ENCODE measurements around the gene PAPPA2.
"Not testable (repeated sequence)": the region's sequence is repeated elsewhere in the genome, so short reads cannot be mapped to it uniquely, and the experiment has no call there.

The PAPPA2 gene, protein sequence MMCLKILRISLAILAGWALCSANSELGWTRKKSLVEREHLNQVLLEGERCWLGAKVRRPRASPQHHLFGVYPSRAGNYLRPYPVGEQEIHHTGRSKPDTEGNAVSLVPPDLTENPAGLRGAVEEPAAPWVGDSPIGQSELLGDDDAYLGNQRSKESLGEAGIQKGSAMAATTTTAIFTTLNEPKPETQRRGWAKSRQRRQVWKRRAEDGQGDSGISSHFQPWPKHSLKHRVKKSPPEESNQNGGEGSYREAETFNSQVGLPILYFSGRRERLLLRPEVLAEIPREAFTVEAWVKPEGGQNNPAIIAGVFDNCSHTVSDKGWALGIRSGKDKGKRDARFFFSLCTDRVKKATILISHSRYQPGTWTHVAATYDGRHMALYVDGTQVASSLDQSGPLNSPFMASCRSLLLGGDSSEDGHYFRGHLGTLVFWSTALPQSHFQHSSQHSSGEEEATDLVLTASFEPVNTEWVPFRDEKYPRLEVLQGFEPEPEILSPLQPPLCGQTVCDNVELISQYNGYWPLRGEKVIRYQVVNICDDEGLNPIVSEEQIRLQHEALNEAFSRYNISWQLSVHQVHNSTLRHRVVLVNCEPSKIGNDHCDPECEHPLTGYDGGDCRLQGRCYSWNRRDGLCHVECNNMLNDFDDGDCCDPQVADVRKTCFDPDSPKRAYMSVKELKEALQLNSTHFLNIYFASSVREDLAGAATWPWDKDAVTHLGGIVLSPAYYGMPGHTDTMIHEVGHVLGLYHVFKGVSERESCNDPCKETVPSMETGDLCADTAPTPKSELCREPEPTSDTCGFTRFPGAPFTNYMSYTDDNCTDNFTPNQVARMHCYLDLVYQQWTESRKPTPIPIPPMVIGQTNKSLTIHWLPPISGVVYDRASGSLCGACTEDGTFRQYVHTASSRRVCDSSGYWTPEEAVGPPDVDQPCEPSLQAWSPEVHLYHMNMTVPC (N-terminal part only)

DNA sequence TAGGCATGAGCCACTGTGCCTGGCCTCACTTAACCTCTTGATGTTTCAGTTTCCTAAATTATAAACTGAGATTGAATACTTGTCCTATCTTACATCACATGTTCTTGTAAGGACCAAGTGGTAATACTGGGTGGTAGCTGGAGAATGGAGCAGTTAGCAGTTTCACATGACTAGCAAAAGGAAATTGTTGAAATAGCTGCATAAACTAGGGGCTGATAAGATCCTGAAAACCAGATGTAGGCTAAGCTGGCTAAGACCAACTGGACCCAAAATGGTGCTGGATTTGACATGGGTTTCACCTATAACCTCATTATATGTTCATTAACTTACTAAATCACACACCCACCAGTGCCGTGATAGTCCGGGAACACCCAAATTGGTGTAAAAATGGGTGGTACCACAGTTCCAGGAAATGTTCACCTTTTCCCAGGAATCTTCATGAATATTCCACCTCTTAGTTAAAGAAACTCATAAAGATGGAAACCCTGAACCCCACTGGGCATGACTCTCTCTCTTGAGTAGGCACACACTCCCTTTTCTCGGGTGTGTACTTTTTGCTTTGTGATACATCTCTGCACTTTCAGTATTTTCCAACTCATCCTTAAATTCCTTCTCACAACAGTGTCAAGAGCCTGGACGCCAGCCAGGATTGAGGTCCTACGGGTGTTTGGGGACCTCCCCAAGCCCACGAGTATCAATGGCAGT, at the start of gene PAPPA2:
TSS of gene PAPPA2 (plus strand) at position 502 of the 705 bp plus-strand sequence. CDS start 93,148 bp downstream, outside the sequence.
- no peak for DNase-seq (ENCODE audit: low read depth)

DNA sequence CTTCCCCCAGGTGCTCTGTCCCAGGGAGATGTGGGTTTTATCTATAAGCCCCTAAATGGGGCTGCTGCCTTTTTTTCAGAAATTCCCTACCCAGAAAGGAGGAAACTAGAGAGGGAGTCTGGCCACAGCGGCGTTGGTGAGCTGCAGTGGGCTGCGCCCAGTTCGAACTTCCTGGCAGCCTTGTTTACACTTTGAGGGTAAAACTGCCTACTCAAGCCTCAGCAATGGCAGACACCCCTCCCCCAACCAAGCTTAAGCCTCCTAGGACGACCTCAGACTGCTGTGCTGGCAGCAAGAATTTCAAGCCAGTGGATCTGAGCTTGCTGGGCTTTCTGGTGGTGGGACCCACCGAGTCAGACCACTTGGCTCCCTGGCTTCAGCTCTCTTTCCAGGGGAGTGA, 46.2 kb upstream of the PAPPA2 start:
- no peak for DNase-seq (ENCODE audit: low read depth)

DNA sequence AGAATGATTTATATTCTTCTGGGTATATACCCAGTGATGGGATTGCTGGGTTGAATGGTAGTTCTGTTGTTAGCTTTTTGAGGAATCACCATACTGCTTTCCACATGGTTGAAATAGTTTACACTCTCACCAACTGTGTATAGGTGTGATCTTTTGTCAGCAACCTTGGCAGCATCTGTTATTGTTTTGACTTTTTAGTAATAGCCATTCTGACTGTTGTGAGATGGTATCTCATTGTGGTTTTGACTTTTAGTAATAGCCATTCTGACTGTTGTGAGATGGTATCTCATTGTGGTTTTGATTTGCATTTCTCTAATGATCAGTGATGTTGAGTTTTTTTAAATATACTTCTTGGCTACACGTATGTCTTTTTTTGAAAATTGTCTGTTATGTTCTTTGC, 43.4 kb upstream of the PAPPA2 start:
- DNase-seq (ENCODE audit: low read depth): not testable (repeated sequence)

DNA sequence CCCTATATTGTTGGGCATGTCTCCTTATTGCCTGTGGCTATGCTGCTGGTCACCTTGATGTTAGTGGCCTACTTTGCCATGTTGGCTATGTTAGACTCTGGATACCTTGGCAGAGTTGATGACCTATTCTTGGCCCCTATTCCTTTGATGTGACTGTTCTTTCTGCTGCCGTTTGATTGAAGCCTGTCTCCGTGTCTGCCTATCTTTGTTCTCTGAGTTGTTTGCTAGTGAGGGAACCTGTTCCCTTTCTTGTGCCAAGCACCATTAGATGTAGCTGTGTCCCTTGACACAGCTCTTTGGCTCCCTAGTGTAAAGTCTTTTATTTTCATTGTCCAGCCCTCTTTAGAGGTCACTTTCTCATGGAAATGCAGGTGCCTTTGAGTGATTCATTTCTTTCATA, 28.7 kb upstream of the PAPPA2 start:
- DNase-seq (ENCODE audit: low read depth): no peak

DNA sequence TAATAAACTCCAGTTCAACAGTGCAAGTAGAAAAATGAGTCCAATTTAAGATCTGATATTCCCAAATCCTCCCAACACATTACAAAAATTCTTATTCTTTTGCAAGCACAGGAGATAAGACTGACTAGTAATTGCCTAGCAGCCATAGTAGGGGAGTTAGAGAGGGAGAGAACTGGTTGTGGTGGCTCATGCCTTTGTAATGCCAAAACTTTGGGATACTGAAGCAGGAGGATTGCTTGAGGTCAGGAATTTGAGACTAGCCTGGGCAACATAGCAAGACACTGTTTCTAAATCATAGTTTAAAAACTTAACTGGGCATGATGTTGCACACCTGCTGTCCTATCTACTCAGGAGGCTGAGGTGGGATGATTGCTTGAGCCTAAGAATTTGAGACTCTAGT, 26.7 kb upstream of the PAPPA2 start:
- no peak for DNase-seq (ENCODE audit: low read depth)

DNA sequence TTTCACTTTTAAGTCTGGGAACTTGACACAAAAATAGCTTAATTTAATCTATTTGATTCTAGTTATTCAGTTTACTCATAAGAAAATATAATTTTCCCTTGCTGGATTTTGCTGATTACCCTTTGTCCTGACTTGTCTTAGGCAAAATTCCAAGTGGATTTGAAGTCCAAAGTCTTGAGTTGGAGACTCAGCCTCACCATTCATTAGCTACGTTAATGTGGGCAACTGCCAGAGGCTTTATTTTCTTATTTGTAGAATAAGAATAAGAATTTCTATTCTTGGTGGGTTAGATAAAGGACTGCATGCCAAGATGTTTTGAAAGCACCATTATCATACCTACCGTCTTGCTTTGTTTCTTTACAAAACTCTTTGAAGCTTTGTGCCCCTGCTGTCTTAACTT, 22.8 kb upstream of the PAPPA2 start:
- no peak for DNase-seq (ENCODE audit: low read depth)

DNA sequence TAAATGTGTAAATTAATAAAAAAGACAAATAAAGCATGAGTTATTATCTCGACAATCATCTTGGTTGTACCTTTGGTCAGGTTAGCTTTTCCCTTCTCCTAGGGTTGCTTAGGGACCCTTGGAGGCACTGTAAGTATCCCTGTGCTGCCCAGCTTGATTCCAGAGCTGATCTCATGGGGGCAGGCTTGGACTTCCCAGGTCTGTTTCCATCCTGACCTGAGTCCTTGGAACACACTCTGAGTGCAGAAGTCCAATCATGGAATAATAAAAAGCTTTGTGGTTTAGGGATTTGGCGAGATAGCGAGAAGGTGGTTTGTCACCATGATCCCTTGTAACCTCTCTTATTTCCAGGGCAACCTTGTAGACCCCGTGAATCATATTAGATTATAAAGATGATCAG, 18.7 kb upstream of the PAPPA2 start:
- no peak for DNase-seq (ENCODE audit: low read depth)

DNA sequence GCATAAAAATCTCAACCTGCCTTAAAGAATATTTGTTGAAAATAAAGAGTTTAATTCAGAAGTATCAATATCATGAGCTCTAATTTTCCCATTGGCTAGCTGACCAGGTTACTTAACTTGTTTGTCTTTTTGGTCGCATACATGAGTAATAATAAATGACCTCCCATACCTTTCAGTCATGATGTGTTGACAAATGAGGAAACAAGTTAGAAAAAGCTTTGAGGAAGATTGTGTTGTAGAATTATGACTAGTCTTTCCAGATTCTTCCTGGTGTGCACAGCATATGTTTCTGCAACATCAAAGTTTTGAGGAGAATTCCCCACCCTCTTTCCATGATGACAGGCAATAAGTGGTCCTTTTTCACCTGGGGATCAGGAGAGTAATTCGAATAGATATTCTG, 17.6 kb upstream of the PAPPA2 start:
- DNase-seq (ENCODE audit: low read depth): no peak

DNA sequence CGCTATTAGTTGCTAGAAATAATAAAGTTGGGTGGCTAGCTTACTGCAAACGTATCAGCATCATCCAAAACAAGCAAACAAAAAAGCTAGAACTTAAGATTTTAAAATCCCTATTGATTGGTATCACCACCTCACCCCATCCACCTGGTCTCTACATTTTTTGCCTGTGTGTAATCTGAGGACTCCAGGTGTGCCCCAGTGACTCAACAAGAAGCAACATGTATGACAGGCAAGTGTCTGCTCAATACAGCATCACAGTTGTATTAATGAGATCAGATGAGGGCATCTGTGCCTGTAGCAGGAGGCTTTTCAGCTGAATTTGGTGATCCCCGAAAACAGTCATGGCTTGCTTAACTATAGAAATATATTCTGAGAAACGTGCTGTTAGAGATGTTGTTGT, 14.6 kb upstream of the PAPPA2 start:
- DNase-seq (ENCODE audit: low read depth): no peak

DNA sequence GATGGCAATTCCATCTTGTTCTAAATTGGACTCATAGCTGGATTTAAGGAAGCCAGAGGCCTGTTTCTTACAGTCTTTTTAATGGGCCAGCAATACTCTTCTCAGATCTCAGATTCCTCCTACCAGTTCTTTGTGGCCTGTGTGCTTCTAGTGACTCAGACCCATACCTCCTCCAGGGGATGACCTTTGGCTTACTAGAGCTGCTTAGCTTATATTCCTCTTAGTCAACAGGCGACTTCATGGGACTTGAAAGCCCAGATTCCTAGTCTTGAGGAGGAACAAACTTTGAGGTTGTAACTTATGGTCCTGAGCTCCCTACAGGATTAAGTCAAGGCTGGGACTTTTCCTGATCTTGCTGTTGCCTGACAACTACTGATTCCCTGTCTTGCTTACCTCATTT, 12.4 kb upstream of the PAPPA2 start:
- DNase-seq (ENCODE audit: low read depth): peak; percentile 16

DNA sequence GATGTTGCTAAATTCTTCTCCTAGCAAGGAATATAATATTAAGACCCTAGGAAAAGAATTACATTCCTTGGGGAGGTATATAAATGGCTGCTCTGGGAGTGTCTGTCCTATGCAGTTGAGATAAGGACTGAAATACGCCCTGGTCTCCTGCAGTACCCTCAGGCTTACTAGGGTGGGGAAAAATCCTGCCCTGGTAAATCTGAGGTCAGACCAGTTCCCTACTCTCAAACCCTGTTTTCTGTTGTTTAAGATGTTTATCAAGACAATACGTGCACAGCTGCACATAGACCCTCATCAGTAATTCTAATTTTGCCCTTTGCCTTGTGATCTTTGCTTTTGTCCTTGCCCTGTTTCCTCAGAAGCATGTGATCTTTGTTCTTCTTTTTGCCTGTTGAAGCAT, 11.2 kb upstream of the PAPPA2 start:
- not testable (repeated sequence) for DNase-seq (ENCODE audit: low read depth)

DNA sequence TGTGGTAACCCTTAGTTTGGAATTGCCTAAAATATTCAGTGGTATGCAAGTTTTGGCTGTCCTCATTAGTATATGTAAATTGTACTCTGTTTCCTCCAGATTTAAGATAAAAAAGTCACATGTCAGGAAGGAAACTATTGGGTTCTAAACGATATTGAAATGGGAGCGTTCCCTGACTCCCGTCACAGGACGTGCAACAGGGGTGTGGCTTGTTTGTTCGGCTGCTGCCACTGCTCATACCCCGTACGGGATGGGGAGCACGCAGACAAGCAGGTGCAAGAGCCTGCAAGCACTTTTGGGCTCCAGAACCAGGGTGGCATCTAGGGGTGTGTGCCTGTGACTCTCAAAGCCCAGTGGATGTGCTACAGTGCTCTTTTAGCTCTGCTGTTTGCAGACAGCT, 6.2 kb upstream of the PAPPA2 start:
- no peak for DNase-seq (ENCODE audit: low read depth)

DNA sequence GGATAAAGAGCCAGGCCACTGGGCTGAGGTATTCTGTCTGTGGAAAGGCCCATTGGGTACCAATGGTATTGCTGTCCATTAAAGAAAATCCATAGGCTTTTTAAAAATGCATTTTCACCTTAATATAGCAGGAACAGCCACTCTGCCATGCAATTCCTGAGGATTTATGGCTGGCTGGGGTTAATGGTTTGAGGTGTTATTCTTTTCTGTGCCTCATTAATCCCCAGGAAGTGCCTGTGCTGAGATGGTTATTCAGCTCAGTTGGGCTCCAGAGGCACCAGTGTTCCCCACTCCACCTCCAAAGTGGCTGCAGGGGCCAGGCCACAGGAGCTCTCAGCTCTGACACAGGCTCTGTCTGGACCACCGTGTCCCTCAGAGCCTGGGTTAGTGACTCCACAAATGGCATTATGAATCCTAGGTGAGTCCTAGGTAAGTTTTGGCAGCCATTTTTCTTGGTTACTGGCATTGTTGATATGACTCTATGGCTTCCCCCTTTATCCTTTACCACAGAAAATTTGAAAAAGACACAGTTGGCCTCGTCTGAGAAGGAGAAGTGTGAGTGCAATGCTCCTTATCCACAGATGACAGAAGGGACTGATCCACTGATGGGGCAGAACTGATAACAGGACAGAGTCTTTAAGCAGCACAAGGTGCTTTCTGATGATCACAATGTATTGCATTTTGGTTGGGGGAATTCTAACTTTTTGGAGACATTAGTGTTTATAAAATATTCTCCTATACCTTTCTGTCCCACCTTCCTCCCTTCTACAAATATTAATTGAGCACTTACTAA, 2.2 kb upstream of the PAPPA2 start:
- no peak for DNase-seq (ENCODE audit: low read depth)

DNA sequence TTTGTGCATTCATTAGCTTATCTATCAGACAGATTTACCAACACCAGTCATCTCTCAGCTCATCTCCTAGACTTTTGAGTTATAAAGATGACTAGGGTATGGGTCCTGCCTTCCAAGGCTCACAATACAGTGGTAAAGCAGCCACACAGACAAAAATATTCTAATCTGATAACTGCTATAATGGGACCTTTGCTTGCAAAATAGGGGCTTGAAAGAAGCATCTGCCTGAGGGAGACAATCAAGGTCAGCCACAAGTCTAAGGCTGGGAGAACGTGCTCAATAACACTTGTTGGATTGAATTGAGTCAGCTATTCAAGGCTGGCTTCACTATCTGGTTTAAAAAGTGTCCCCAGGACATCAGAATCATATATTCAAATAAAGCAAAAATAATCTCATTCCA, 1.4 kb upstream of the PAPPA2 start:
- no peak for DNase-seq (ENCODE audit: low read depth)

DNA sequence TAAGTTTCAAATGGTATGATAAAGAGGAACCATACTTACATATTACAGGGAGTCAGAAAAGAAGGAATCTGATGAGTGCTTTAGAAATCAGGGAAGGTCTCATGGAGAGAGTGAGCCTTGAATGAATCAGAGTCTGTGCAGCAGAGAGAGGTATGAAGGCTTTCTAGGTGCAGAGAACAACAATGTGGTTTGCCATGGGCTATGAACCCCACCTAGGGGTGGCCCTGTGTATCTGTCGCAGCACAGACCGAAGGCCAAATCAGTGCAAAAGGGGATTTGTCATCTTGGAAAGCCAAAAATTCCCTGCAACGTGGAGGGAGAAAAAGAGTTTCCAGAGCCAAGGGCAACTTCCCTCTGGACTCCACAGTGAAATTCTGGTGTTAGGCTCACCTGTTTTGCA, 3.5 kb downstream of the PAPPA2 start:
- DNase-seq (ENCODE audit: low read depth): no peak

DNA sequence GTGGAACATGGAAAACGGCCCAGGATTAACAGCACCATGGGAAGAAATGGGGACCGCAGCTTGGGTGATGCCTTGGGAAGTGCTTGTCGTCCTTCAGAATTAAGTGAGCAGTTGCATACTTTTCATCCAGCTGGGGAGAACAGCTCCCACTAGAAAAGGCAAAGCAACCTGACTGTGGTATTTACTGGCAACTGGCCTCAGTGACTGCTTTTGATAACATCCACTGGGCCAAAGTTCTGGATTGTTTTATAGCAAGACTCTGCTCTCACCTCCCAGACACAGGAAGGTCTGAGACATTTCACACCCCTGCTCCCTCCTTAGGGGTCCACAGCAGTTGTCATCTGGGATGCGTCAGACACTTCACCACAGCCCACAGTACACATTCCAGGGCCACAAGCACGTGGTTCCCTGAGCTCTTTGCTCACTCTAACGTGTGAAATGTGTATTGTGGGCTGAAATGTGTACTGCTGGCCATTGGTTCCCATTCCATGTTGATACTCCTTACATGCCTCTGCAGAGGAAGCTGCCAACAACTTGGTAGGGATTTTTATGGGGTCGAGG, 6.6 kb downstream of the PAPPA2 start:
- DNase-seq (ENCODE audit: low read depth): peak; percentile 22

DNA sequence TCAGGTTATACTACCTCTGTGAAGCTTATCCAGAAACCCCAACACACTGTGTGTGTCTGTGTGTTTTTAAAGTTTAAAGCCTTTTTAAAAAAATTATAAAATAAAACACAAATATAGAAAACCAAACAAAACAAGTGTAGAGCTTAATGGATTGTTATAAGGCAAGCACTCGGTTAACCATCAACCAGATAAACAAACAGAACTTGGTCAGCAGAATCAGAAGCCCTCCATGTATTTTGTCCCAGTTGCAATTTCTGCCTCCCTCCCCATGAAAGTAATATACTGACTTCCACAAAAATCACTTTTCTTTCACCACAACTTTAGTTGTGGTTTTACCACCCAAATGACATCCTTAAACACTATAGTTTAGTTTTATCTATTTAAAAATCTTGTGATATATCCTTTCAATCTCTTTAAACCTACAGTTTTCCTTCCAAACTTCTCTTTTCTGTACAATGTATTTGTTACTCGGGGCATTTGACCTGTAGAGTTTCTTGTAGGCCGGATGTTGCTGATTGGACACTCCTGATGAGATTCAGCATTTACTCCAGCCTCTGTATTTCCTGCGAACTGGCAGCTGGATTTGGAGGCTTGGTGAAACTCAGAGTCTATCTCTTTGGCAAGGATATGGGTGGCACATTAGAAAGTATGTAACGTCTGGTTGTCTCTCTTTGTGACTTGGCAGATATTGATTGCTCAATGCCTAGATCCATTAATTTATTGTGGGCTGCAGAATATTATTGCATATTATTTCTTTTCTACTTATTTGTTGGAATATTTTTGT, 8.6 kb downstream of the PAPPA2 start:
- no peak for DNase-seq (ENCODE audit: low read depth)

DNA sequence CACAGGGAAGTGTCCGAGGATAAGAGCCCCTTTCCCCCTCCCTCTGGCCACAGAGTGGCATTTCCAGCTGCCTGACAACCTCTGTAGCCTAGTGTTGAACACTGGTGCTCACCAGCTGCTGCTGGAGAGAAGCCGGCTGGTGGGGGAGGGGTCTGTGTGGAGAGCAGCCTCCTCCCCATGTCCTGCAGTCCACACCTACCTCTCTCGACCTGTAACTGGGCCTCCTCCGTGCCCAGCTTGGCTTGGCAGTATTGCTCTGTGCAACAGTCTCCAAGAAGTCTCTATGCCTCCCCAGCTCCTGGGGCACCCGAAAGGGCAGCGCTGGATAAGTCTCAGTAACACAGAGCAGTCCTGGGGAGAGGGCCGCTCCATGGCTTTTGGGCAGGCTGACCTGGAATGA, 17.0 kb downstream of the PAPPA2 start:
- no peak for DNase-seq (ENCODE audit: low read depth)

DNA sequence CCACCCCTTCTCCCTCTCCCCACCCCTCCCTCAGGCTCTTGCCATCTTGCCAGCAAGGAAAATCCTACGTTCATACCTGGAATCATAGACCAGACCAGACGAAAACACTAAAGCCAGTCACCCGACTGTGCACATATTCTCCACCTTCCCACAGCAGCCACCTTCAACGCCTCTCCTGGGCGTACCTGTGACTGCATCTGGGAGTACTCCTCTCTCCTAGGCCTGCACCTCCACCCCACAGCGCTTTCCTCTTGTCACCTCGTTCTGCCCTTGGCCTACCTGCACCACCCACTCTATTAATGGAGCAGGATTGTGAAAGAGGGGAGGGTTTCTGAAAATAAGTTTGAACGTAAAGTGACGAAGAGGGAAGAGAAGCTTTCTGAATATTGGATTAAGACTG, 17.8 kb downstream of the PAPPA2 start:
- no peak for DNase-seq (ENCODE audit: low read depth)

DNA sequence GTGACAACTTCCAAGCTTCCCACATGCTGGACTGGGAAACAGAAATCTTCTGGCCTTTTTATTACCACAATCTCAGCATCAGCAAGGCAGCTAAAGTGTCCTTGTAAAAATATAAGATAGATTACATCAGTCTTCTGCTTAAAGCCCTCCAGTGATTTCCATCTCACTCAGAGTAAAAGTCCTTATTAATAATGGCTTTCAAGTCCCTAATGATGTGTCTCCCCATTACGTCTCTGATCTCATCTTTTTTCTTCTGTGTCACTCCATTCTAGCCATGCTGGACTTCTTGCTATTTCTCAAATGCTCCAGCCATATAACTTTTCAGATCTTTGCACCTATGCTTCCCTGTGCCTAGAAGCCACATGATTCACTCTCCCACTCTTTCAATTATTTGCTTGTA, 22.1 kb downstream of the PAPPA2 start:
- no peak for DNase-seq (ENCODE audit: low read depth)

DNA sequence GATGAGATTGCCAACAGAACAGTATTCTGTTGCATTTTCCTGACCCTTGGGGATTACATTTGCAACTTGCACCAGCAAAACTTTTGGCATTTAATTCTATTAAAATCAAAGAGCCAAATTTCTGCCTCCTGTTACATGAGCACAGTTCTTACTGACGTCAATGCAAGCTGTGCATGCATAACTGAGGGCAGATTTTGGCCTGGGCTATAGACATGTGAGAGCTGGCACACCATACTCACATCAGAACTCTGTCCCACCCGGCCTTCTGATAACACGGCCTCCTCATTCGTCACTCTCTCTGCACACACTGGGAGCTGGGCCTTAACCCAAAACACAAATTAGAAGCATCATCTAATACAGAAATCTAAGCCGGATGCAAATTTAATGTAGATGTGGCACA, 31.5 kb downstream of the PAPPA2 start:
- no peak for DNase-seq (ENCODE audit: low read depth)

Data from iris pigment epithelial cell (primary cell).